ENCODE measurements around the gene SLC35E3.

DNA sequence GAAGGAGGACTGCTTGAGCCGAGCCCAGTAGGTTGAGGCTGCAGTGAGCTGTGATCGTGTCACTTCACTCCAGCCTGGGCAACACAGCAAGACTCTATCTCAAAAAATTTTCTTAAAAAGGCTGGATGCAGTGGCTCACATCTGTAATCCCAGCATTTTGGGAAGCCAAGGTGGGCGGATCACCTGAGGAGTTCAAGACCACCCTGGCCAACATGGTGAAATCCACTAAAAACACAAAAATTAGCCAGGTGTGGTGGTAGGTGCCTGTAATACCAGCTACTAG, 44.9 kb downstream of the SLC35E3 start:
- TF ChIP-seq, protein P1, sequence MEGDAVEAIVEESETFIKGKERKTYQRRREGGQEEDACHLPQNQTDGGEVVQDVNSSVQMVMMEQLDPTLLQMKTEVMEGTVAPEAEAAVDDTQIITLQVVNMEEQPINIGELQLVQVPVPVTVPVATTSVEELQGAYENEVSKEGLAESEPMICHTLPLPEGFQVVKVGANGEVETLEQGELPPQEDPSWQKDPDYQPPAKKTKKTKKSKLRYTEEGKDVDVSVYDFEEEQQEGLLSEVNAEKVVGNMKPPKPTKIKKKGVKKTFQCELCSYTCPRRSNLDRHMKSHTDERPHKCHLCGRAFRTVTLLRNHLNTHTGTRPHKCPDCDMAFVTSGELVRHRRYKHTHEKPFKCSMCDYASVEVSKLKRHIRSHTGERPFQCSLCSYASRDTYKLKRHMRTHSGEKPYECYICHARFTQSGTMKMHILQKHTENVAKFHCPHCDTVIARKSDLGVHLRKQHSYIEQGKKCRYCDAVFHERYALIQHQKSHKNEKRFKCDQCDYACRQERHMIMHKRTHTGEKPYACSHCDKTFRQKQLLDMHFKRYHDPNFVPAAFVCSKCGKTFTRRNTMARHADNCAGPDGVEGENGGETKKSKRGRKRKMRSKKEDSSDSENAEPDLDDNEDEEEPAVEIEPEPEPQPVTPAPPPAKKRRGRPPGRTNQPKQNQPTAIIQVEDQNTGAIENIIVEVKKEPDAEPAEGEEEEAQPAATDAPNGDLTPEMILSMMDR (conservative IDR thresholded peaks at IDR 0.05; ENCODE audit: low read length): no peak
- no peak for TF ChIP-seq EZH2phosphoT487 (IDR thresholded peaks at IDR 0.05; ENCODE audit: borderline replicate concordance, low read depth, low read length)
